Esophagus muscularis mucosa (tissue), 4 donors: ENCODE data around the gene PPP1R10. TPM values are rescaled to one million over a fixed set of nuclear protein-coding genes. Genes with fewer than 3 reads are reported as not detected.

Source experiments
- DNase-seq: peaks from one replicate; pipeline ENCODE4 v3.0.0-alpha.2; 2017; ENCODE audit errors: extremely low spot score
- H3K27ac ChIP-seq, 4 donors: fragments of 200-600 bp; sonication (generic); replicated peaks in 1 of 4; 1 replicate in 3 of 4; 2 replicates in 1 of 4; pipeline ENCODE4 v1.5.1; 2016 to 2019; ENCODE audit warnings: mild to moderate bottlenecking in 1 of 4
- H3K27me3 ChIP-seq, 4 donors: fragments of 200-600 bp; sonication (generic); one replicate each; pipeline versions ENCODE4 v1.5.1 to v1.6.0; 2016 to 2019
- H3K36me3 ChIP-seq, 4 donors: fragments of 200-600 bp; sonication (generic); one replicate each; pipeline ENCODE4 v1.5.1; 2016 to 2019
- H3K4me1 ChIP-seq, 4 donors: fragments of 200-600 bp; sonication (generic); one replicate each; pipeline ENCODE4 v1.5.1; 2016 to 2019
- H3K4me3 ChIP-seq, 4 donors: fragments of 200-600 bp; sonication (generic); 1 replicate in 2 of 4; 2 replicates in 2 of 4; pipeline ENCODE4 v1.5.1; 2016 to 2019; ENCODE audit warnings: mild to moderate bottlenecking in 4 of 4, moderate library complexity in 1 of 4
- H3K9me3 ChIP-seq, 4 donors: fragments of 200-600 bp; sonication (generic); 1 replicate in 3 of 4; 2 replicates in 1 of 4; pipeline ENCODE4 v1.5.1; 2016 to 2019
- EP300 ChIP-seq: sonication (generic); formaldehyde crosslinking; IDR thresholded peaks from one replicate; pipeline ENCODE4 v1.6.1; 2017; ENCODE audit warnings: antibody characterized with exemption
- POLR2A ChIP-seq: fragments of 450-650 bp; IDR thresholded peaks from one replicate; pipeline ENCODE4 v1.6.1; 2017; ENCODE audit warnings: antibody characterized with exemption, moderate library complexity, mild to moderate bottlenecking, low read depth
- POLR2AphosphoS5 ChIP-seq, 2 donors: sonication (generic); formaldehyde crosslinking; IDR thresholded peaks; one replicate each; pipeline ENCODE4 v1.6.1; 2017; ENCODE audit warnings: antibody characterized with exemption in 2 of 2
- WGBS: methylation state at CpG from one replicate; pipeline ENCODE4 v1.1.5; 2018; 5-methylcytosine and 5-hydroxymethylcytosine counted together
- intact Hi-C: fragments of 100-400 bp; cut with DNase I; formaldehyde crosslinking; loops from one replicate; pipeline ENCODE4 v1.15.1; 2023
- total RNA-seq, 4 donors: library from RNA; depleted of rRNA; stranded (reverse); fragments of >200 nt; gene quantifications; one replicate each; pipeline versions ENCODE4 v1.1.0 to v1.2.1, GENCODE V29; 2016
- TF ChIP-seq, protein P1 (sequence below), 3 experiments: fragments of 200-600 bp in 2 of 3; fragments of 450-650 bp in 1 of 3; sonication (generic) in 2 of 3; IDR thresholded peaks; one replicate each; pipeline ENCODE4 v1.5.1; 2017 to 2019; ENCODE audit warnings: antibody characterized with exemption in 3 of 3, mild to moderate bottlenecking in 2 of 3, moderate library complexity in 1 of 3

Gene PPP1R10
- total RNA-seq, 4 donors from 2014 or later = 24.5 to 53.6 (median 37.9) TPM

DNA sequence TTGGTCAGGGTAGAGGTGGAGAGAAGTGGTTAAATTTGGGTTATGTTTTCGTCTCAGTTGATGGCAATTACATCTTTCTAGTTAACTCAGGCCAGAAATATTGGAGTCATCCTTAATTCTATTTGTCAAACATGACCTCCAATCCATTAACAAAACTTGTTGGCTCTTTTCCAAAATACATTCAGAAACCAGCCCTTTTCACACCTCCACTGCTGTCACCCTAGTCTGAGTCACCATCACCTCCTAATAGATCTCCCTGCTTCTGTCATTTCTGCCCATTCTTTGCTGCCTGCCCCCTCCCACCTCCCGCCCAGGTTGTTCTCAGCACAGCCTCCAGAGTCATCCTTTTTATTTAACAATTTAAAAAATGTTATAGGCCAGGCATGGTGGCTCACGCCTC, 48.8 kb downstream of the PPP1R10 start:
- TF ChIP-seq POLR2AphosphoS5 (IDR thresholded peaks at IDR 0.05) (no peak), EP300 (no peak), POLR2A (no peak)
- TF ChIP-seq, protein P1, sequence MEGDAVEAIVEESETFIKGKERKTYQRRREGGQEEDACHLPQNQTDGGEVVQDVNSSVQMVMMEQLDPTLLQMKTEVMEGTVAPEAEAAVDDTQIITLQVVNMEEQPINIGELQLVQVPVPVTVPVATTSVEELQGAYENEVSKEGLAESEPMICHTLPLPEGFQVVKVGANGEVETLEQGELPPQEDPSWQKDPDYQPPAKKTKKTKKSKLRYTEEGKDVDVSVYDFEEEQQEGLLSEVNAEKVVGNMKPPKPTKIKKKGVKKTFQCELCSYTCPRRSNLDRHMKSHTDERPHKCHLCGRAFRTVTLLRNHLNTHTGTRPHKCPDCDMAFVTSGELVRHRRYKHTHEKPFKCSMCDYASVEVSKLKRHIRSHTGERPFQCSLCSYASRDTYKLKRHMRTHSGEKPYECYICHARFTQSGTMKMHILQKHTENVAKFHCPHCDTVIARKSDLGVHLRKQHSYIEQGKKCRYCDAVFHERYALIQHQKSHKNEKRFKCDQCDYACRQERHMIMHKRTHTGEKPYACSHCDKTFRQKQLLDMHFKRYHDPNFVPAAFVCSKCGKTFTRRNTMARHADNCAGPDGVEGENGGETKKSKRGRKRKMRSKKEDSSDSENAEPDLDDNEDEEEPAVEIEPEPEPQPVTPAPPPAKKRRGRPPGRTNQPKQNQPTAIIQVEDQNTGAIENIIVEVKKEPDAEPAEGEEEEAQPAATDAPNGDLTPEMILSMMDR (IDR thresholded peaks at IDR 0.05) = no peak
- intact Hi-C loops = no loop called here
- peaks cover 0 to 6% (median 1%) of the 10 kb centered on the region in 4 donors for H3K36me3 ChIP-seq
- WGBS = 47% methylated on average over 3 of the region's 3 CpGs
- H3K9me3 ChIP-seq = no peaks in the 10 kb centered on the region
- peaks cover 22 to 34% (median 26%) of the 10 kb centered on the region in 4 donors for H3K4me1 ChIP-seq
- no peak overlapping the region for H3K4me3 ChIP-seq
- no peaks in the 10 kb centered on the region for H3K27me3 ChIP-seq
- H3K27ac ChIP-seq = no peak overlapping the region
- no peak for DNase-seq

DNA sequence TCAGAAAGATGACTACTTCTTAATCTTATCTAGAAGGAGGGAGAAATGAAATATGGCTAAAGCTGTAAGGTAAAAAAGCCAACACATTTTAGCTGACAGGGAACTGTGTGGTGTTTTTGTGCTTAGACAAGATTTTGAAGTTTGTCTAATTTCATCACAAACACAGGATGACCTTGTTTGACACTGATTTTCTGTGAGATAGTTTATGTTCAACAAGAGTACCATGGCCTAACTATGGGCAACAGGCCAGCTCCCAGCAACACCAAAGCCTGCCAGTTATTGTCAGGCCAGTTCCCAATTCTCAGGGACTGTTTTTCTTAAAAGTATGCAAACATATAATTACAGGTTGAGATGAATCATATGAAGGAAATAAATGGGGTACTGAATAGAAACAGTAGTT, 51.3 kb downstream of the PPP1R10 start:
- intact Hi-C loops = no loop called here
- DNase-seq = no peak
- TF ChIP-seq POLR2AphosphoS5 (IDR thresholded peaks at IDR 0.05) = no peak
- TF ChIP-seq, protein P1 (IDR thresholded peaks at IDR 0.05) = no peak
- no peak for TF ChIP-seq POLR2A
- TF ChIP-seq EP300 = no peak

DNA sequence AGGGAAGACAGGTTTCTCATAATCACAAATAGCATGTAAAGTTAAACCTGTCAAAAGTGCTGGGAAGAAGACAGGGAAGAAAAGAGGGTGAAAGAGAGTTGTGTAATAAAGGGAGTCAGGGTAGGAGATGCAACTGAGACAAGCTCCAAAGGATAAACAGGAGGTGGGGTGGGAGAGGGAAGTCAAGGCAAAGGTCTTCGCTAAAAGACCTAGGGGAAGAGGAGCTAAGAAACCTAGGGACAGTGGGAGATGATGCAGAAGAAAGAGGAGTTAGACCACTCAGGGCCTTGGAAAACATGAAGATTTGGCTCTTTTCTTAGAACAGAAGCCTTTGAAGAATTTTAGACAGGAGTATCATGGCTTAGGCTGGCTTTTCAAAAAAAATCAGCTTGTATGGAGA, 52.9 kb downstream of the PPP1R10 start:
- Histone ChIP-seq H3K27ac (no peak overlapping the region), H3K4me1 (peaks cover 0 to 8% (median 2%) of the 10 kb centered on the region in 4 donors), H3K4me3 (no peak overlapping the region), H3K9me3 (no peaks in the 10 kb centered on the region), H3K27me3 (no peaks in the 10 kb centered on the region), H3K36me3 (peaks cover 9 to 24% (median 22%) of the 10 kb centered on the region in 4 donors)
- TF ChIP-seq POLR2A (no peak), EP300 (no peak), POLR2AphosphoS5 (IDR thresholded peaks at IDR 0.05) (no peak)
- TF ChIP-seq, protein P1 (IDR thresholded peaks at IDR 0.05) = no peak
- WGBS = 96% methylated on average over 1 of the region's 1 CpG
- intact Hi-C loops = no loop called here
- no peak for DNase-seq

More for the DNA sequence above, 51.3 kb downstream of the PPP1R10 start:
- Histone ChIP-seq H3K27ac (no peak overlapping the region), H3K9me3 (no peaks in the 10 kb centered on the region), H3K4me3 (no peak overlapping the region), H3K4me1 (peaks cover 7 to 18% (median 10%) of the 10 kb centered on the region in 4 donors), H3K36me3 (peaks cover 9 to 24% (median 22%) of the 10 kb centered on the region in 4 donors), H3K27me3 (no peaks in the 10 kb centered on the region)

DNA sequence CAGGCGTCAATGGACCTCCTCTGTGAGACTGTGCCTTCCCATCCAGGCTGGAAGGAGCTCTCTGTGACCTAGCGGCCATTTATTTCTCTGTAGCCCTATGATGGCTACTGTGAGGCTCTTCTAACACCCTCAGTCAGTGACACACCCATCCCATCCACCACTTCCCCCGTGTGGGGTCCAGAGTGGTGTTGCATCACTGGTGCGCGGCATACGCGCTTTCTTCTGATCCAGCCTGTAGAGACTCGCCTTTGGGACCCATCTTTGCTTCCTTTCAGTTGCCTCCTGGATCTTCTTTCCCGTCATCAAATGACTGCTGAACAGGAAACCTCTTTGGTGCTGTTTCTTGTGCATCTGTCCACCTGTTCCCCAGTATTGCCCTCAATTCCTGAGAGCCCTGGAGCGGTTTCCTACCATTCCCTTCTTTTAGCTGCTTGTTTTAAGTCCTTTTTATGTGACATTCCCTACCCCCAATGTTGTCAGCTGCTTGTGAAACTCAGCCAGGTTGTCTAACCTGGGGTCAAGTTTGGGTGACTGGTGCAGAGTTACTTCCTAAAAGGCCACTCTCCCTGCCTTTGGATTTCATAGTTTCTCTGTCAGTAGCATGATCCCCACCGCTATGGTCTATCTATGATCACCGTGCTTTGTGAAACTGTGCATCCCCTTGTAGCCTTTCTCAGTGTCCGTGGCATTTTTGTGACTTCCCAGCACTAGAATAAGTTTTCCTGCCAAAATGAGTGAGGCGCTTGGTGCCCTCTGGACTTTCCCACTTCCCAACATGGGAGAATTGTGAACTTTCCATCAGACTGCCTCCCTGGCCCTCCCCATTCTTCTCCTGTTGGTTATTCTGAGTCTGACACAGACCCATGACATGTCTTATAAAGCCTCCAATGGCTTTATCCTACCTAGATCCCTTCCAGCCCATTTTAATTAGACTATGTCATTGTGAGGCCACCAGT, 54.3 kb downstream of the PPP1R10 start:
- H3K36me3 ChIP-seq = peaks cover 9 to 24% (median 22%) of the 10 kb centered on the region in 4 donors
- no peaks in the 10 kb centered on the region for H3K9me3 ChIP-seq
- peaks cover 9 to 16% (median 11%) of the 10 kb centered on the region in 4 donors for H3K4me1 ChIP-seq
- TF ChIP-seq, protein P1 (IDR thresholded peaks at IDR 0.05) = no peak
- TF ChIP-seq POLR2AphosphoS5 (IDR thresholded peaks at IDR 0.05) = no peak
- TF ChIP-seq POLR2A = no peak
- no peak for TF ChIP-seq EP300
- 85% methylated on average over 14 of the region's 14 CpGs for WGBS
- no peak overlapping the region for H3K27ac ChIP-seq
- no peak for DNase-seq
- intact Hi-C loops = no loop called here
- H3K27me3 ChIP-seq = no peaks in the 10 kb centered on the region
- no peak overlapping the region for H3K4me3 ChIP-seq
